SK-N-SH (cell line): Measurements from ENCODE around the gene BEST1.

Source experiments
- EP300 ChIP-seq, 2 experiments: IDR thresholded peaks; 2 replicates each; pipeline versions ENCODE4 v1.4.0 to v1.6.1; 2012; ENCODE audit warnings: borderline replicate concordance in 1 of 2, low read depth in 1 of 2, low read length in 1 of 2
- JUND ChIP-seq: IDR thresholded peaks from 2 replicates; pipeline ENCODE4 v1.4.0; 2012
- RAD21 ChIP-seq: IDR thresholded peaks from 2 replicates; pipeline ENCODE4 v1.6.1; 2012; ENCODE audit warnings: mild to moderate bottlenecking, low read length
- RXRA ChIP-seq: IDR thresholded peaks from 2 replicates; pipeline ENCODE4 v1.4.0; 2012; ENCODE audit warnings: low read depth, mild to moderate bottlenecking, borderline replicate concordance
- TAF1 ChIP-seq: IDR thresholded peaks from 2 replicates; pipeline ENCODE4 v1.6.1; 2012; ENCODE audit warnings: low read depth, mild to moderate bottlenecking, low read length, moderate library complexity, borderline replicate concordance
- TF ChIP-seq, protein P1 (sequence below): fragments of 200-600 bp; sonication (generic); IDR thresholded peaks from 2 replicates; pipeline ENCODE4 v1.6.1; 2017; ENCODE audit warnings: antibody characterized with exemption, mild to moderate bottlenecking, moderate library complexity
- TF ChIP-seq, protein P2 (sequence below): IDR thresholded peaks from 2 replicates; pipeline ENCODE4; 2012

DNA sequence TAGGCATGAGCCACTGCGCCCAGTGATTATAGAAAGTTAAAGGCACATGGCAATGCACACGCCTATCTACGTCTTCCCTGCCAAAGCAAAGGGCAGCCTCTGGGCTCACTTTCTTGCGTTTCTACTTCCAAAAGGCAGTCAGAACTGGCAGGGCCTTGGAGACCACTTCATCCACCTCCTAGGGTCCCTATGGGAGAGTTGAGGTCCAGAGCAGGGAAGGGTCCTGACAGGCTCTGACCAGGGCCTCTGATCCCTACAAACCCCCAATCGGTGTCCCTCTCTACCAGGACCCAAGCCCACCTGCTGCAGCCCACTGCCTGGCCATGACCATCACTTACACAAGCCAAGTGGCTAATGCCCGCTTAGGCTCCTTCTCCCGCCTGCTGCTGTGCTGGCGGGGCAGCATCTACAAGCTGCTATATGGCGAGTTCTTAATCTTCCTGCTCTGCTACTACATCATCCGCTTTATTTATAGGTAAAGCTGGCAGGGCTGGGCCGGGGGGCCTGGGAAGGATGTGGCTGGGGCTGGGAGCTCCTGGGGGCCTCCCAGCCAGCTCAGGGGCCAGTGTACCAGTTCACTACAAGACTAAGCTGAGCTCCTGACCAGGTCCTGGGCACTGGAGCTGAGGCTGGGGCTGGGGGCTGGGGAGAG is 1.5 kb downstream of the BEST1 start:
- TF ChIP-seq, protein P1, sequence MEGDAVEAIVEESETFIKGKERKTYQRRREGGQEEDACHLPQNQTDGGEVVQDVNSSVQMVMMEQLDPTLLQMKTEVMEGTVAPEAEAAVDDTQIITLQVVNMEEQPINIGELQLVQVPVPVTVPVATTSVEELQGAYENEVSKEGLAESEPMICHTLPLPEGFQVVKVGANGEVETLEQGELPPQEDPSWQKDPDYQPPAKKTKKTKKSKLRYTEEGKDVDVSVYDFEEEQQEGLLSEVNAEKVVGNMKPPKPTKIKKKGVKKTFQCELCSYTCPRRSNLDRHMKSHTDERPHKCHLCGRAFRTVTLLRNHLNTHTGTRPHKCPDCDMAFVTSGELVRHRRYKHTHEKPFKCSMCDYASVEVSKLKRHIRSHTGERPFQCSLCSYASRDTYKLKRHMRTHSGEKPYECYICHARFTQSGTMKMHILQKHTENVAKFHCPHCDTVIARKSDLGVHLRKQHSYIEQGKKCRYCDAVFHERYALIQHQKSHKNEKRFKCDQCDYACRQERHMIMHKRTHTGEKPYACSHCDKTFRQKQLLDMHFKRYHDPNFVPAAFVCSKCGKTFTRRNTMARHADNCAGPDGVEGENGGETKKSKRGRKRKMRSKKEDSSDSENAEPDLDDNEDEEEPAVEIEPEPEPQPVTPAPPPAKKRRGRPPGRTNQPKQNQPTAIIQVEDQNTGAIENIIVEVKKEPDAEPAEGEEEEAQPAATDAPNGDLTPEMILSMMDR: no peak
- TF ChIP-seq RAD21: no peak
- no peak for TF ChIP-seq EP300 (IDR thresholded peaks at IDR 0.05; ENCODE audit: borderline replicate concordance in 1 of 2, low read depth in 1 of 2, low read length in 1 of 2)
- TF ChIP-seq TAF1: no peak
- no peak for TF ChIP-seq RXRA
- no peak for TF ChIP-seq JUND
- TF ChIP-seq, protein P2, sequence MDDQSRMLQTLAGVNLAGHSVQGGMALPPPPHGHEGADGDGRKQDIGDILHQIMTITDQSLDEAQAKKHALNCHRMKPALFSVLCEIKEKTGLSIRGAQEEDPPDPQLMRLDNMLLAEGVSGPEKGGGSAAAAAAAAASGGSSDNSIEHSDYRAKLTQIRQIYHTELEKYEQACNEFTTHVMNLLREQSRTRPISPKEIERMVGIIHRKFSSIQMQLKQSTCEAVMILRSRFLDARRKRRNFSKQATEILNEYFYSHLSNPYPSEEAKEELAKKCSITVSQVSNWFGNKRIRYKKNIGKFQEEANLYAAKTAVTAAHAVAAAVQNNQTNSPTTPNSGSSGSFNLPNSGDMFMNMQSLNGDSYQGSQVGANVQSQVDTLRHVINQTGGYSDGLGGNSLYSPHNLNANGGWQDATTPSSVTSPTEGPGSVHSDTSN: no peak
